Retinal pigment epithelial cell (primary cell): ENCODE data around the gene POLH.

ENCODE experiments used
- DNase-seq: peaks from one replicate; pipeline ENCODE4 v3.0.0-alpha.2; 2010; ENCODE audit warnings: low read depth
- H3K4me3 ChIP-seq: 2 replicates; pipeline ENCODE4 v1.5.1; 2011; ENCODE audit warnings: mild to moderate bottlenecking, low read length, control low read depth, moderate library complexity
- TF ChIP-seq, protein P1 (sequence below): conservative IDR thresholded peaks from 2 replicates; pipeline ENCODE4 v1.5.1; 2011; ENCODE audit warnings: low read depth, low read length, control low read depth, inconsistent platforms

Gene POLH

DNA sequence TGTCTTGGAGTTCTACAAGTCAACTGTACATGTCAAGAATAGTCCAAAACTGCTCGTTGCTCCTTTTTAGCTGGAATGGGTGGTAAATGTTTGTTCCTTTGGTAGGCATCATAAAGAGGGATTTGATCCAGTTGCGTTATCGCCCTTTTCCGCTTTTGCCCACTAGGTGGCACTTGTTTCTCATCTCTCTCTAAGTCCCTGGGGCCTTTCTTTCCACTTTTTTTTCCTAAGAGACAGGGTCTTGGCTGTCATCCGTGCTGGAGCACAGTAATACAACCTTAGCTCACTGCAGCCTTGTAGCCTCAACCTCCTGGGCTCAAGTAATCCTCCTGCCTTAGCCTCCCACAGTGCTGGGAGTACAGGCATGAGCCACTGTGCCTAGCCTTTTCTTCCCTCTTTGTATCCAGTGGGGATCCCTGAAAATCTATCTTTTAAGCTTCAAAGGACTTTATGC is 32.4 kb downstream of the POLH start:
- no peak overlapping the region for H3K4me3 ChIP-seq
- TF ChIP-seq, protein P1, sequence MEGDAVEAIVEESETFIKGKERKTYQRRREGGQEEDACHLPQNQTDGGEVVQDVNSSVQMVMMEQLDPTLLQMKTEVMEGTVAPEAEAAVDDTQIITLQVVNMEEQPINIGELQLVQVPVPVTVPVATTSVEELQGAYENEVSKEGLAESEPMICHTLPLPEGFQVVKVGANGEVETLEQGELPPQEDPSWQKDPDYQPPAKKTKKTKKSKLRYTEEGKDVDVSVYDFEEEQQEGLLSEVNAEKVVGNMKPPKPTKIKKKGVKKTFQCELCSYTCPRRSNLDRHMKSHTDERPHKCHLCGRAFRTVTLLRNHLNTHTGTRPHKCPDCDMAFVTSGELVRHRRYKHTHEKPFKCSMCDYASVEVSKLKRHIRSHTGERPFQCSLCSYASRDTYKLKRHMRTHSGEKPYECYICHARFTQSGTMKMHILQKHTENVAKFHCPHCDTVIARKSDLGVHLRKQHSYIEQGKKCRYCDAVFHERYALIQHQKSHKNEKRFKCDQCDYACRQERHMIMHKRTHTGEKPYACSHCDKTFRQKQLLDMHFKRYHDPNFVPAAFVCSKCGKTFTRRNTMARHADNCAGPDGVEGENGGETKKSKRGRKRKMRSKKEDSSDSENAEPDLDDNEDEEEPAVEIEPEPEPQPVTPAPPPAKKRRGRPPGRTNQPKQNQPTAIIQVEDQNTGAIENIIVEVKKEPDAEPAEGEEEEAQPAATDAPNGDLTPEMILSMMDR, result peak; percentile 87
- DNase-seq, result peak; percentile 50

DNA sequence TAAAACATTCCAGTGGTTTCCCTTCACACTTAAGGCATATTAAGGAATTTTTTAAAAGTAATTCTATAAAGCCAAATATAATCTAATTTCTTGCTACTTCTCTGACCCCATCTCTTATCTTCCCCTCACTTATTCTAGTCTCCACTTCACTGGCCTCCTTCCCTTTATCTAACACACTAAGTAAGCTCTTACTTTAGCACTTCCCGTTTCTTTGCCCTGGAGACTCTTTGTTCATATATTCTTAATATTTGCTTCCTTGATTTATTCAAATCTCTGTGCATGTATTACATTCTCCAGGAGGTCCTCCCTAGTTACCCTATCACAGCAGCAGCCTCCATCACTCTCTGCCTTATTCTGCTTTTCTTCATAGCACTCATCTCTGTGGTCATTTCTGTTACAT is 32.8 kb downstream of the POLH start:
- no peak for DNase-seq
- TF ChIP-seq, protein P1, result no peak
- H3K4me3 ChIP-seq, result no peak overlapping the region

DNA sequence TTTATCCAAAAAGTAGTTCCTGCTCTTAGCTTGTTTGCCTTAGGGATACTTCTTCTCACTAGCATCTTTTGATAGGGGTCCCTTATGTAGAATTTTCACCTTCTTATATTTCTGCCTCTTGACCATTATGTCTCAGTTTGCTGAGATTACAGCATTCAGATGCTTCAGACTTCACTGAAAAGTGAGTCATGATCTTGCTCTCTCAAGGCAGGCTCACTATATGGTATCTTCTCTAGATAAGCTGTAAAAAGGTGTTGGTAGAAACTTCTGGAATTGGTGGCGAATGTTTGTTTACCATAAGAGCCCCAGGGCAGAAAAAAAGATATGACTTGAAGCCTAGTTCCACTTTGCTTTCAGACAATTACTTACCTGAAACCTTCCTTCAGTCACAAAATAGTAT is 33.4 kb downstream of the POLH start:
- TF ChIP-seq, protein P1, result no peak
- no peak for DNase-seq
- H3K4me3 ChIP-seq, result no peak overlapping the region

DNA sequence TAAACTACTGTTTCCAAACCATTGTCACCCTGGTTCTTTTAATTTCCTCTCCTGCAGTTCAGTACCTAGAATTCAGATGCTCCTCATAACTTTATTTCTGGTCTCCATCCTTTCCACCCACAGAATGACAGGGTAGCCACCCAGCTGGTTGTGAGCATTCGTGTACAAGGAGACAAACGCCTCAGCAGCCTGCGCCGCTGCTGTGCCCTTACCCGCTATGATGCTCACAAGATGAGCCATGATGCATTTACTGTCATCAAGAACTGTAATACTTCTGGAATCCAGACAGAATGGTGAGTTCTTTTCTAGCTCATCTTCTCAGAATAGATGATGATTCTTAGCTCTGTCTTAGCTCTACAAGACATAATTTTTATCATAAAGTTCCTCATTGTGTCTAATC is 34.4 kb downstream of the POLH start:
- no peak for DNase-seq

DNA sequence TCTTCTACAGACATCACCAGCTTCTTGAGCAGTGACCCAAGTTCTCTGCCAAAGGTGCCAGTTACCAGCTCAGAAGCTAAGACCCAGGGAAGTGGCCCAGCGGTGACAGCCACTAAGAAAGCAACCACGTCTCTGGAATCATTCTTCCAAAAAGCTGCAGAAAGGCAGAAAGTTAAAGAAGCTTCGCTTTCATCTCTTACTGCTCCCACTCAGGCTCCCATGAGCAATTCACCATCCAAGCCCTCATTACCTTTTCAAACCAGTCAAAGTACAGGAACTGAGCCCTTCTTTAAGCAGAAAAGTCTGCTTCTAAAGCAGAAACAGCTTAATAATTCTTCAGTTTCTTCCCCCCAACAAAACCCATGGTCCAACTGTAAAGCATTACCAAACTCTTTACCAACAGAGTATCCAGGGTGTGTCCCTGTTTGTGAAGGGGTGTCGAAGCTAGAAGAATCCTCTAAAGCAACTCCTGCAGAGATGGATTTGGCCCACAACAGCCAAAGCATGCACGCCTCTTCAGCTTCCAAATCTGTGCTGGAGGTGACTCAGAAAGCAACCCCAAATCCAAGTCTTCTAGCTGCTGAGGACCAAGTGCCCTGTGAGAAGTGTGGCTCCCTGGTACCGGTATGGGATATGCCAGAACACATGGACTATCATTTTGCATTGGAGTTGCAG is 37.9 kb downstream of the POLH start:
- TF ChIP-seq, protein P1, result no peak
- no peak for DNase-seq

More for the DNA sequence above, 34.4 kb downstream of the POLH start:
- no peak overlapping the region for H3K4me3 ChIP-seq
- TF ChIP-seq, protein P1, result no peak

DNA sequence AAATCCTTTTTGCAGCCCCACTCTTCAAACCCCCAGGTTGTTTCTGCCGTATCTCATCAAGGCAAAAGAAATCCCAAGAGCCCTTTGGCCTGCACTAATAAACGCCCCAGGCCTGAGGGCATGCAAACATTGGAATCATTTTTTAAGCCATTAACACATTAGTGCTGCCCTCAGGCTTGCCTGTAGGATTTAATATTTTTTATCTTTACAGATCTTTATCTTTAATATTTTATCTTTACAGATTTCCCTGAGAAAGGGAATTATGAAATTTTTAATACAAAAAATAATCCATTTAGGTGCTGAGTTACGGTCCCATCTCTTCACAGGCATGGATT is 38.4 kb downstream of the POLH start:
- TF ChIP-seq, protein P1, result no peak
- no peak overlapping the region for H3K4me3 ChIP-seq
- DNase-seq, result no peak

More for the DNA sequence above, 37.9 kb downstream of the POLH start:
- no peak overlapping the region for H3K4me3 ChIP-seq

DNA sequence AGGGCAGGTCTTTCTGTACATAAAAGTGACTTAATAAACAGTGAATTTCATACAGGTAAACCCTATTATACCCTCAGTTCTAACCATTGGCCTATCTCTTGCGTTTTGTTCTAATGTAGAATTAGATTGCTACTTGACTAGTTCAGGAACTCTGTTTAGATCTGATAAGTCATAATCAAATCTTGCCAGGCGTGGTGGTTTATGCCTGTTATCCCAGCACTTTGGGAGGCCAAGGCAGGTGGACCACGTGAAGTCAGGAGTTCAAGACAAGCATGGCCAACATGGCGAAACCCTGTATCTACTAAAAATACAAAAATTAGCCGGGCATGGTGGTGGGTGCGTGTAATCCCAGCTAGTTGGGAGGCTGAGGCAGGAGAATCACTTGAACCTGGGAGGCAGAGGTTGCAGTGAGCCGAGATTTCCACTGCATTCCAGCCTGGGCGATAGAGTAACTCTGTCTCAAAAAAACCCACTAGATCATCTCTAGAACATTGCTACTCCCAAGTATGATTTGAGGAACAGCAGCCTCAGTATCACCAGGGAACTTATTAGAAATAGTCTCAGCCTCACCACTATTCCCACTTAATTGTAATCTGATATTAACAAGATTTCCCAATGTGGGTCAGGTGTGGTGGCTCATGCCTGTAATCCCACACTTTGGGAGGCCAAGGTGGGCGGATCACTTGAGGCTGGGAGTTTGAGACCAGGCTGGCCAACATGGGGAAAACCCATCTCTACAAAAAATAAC is 40.9 kb downstream of the POLH start:
- no peak overlapping the region for H3K4me3 ChIP-seq
- TF ChIP-seq, protein P1, result no peak
- no peak for DNase-seq
